Upper lobe of right lung (tissue), 1 donor: ENCODE measurements around the gene IAH1. TPM values are rescaled to one million over a fixed set of nuclear protein-coding genes. Genes with fewer than 3 reads are reported as not detected.

ENCODE experiments used
- ATAC-seq: fragments of 200-7000 bp; cut with Tn5 transposase; one replicate; pipeline ENCODE4 v1.9.1; 2020; ENCODE audit warnings: mild to moderate bottlenecking, moderate library complexity
- DNase-seq: peaks from one replicate; pipeline ENCODE4 v3.0.0-alpha.2; 2020
- H3K27ac ChIP-seq: fragments of 200-600 bp; one replicate; pipeline ENCODE4 v1.8.0; 2022
- H3K27me3 ChIP-seq: fragments of 200-600 bp; one replicate; pipeline ENCODE4 v1.8.0; 2022; ENCODE audit warnings: mild to moderate bottlenecking
- H3K36me3 ChIP-seq: fragments of 200-600 bp; one replicate; pipeline ENCODE4 v1.8.0; 2022
- H3K4me1 ChIP-seq: fragments of 200-600 bp; one replicate; pipeline ENCODE4 v1.8.0; 2022
- H3K4me3 ChIP-seq: fragments of 200-600 bp; one replicate; pipeline ENCODE4 v1.8.0; 2022; ENCODE audit warnings: mild to moderate bottlenecking
- H3K9me3 ChIP-seq: fragments of 200-600 bp; one replicate; pipeline ENCODE4 v1.8.0; 2022
- intact Hi-C: fragments of 100-400 bp; cut with DNase I; formaldehyde crosslinking; loops from one replicate; pipeline ENCODE4 v1.11.0; 2022
- total RNA-seq: library from RNA; stranded (reverse); fragmentation: NEBNext Ultra II Directional; extraction: Animal tissue kit (Norgen Biotek cat#: 25700); gene quantifications from one replicate; pipeline ENCODE4 v1.2.1, GENCODE V29; 2021
- TF ChIP-seq, protein P1 (sequence below): fragments of 200-600 bp; IDR thresholded peaks from one replicate; pipeline ENCODE4 v1.8.0; 2022; ENCODE audit warnings: antibody characterized with exemption
- donor health status: DM: no; HTN: yes; CAD: no; lungs with severe emphysema.

Gene IAH1
- total RNA-seq, 1 donor from 2014 or later = 39.0 TPM

DNA sequence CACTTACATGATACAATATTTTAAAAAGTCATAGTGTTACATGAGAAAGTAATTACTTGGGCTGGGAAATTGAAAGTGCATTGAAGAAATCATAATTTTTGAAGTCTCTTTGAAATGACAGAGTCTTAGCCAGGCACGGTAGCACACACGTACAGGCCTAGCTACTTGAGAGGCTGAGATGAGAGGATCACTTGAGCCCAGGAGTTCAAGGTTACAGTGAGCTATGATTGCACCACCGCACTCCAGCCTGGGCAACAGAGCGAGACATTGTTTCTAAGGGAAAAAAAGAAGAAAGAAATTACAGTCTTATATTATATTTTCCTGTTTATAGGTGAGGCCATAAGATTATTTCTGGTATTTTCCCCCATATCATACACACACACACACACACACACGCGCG lies 9.2 kb upstream of the IAH1 start:
- no peak overlapping the region for H3K27ac ChIP-seq
- intact Hi-C loops = no loop called here
- TF ChIP-seq, protein P1, sequence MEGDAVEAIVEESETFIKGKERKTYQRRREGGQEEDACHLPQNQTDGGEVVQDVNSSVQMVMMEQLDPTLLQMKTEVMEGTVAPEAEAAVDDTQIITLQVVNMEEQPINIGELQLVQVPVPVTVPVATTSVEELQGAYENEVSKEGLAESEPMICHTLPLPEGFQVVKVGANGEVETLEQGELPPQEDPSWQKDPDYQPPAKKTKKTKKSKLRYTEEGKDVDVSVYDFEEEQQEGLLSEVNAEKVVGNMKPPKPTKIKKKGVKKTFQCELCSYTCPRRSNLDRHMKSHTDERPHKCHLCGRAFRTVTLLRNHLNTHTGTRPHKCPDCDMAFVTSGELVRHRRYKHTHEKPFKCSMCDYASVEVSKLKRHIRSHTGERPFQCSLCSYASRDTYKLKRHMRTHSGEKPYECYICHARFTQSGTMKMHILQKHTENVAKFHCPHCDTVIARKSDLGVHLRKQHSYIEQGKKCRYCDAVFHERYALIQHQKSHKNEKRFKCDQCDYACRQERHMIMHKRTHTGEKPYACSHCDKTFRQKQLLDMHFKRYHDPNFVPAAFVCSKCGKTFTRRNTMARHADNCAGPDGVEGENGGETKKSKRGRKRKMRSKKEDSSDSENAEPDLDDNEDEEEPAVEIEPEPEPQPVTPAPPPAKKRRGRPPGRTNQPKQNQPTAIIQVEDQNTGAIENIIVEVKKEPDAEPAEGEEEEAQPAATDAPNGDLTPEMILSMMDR = no peak
- H3K9me3 ChIP-seq = no peaks in the 10 kb centered on the region
- H3K4me3 ChIP-seq = no peak overlapping the region
- H3K4me1 ChIP-seq = no peaks in the 10 kb centered on the region
- H3K36me3 ChIP-seq = peaks cover 30% of the 10 kb centered on the region
- no peaks in the 10 kb centered on the region for H3K27me3 ChIP-seq
- ATAC-seq (no peak), DNase-seq (no peak)

DNA sequence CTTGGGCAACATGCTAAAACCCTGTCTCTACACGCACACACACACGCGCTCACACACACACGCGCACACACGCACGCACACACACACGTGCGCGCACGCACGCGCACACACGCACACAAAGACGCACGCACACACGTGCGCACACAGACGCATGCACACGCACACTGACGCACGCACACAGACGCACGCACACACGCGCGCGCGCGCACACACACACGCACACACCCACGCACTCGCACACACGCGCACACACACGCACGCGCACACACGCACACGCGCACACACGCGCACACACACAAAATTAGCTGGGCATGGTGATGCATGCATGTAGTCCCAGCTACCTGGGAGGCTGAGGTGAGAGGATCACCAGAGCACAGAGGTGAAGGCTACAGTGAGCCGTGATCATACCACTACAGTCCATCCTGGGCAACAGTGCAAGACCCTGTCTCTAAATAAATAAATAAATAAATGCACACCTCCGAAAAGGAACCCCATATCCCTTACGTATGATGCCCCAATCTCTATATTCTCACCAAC lies 8.1 kb upstream of the IAH1 start:
- H3K9me3 ChIP-seq = no peaks in the 10 kb centered on the region
- H3K36me3 ChIP-seq = peaks cover 21% of the 10 kb centered on the region
- H3K4me3 ChIP-seq = no peak overlapping the region
- TF ChIP-seq, protein P1 = no peak
- intact Hi-C loops = no loop called here
- no peaks in the 10 kb centered on the region for H3K4me1 ChIP-seq
- no peak for DNase-seq
- no peaks in the 10 kb centered on the region for H3K27me3 ChIP-seq
- no peak for ATAC-seq
- no peak overlapping the region for H3K27ac ChIP-seq

DNA sequence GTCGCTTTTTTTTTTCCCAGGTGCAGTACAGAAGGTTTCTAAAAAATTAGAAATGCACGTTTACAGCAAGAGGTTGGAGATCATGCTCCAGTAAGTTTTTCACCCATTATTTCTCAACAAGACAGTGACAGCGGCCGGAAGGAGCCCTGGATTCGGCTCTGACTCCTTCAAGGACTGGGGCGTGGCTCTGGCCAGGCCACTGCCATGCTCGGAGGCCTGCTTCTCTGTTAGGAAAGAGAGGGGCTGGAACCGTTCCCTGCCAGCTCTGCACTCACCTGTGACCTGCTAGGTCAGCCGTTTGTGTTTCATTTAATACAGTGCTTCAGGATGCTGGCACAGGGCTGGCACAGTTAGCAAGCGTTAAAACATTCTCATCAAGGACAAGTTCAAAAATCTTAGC lies 6.7 kb upstream of the IAH1 start:
- Histone ChIP-seq H3K9me3 (no peaks in the 10 kb centered on the region), H3K27me3 (no peaks in the 10 kb centered on the region), H3K4me3 (no peak overlapping the region), H3K27ac (no peak overlapping the region), H3K4me1 (no peaks in the 10 kb centered on the region), H3K36me3 (peaks cover 20% of the 10 kb centered on the region)
- intact Hi-C loops = no loop called here
- ATAC-seq (peak; percentile 95), DNase-seq (peak; percentile 84)
- TF ChIP-seq, protein P1 = no peak

DNA sequence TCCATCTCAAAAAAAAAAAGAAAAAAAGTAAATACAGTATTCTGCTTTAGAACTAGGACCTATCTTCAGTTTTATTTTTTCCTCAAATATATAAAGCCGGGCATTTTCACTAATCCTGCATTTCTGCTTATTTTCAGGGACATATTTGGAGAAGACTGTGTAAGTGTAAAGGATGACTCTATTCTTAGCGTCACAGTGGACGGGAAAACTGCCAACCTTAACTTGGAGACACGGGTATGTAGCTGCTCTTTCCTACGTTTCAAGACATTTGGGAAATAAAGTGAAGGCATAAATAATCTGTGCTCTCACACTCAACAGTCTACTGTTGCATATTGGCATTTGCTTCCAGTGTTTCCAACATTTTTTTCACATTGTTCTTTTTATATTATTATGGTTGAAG lies 3.1 kb upstream of the IAH1 start:
- Histone ChIP-seq H3K4me3 (no peak overlapping the region), H3K27ac (no peak overlapping the region), H3K4me1 (peaks cover 13% of the 10 kb centered on the region), H3K36me3 (peaks cover 25% of the 10 kb centered on the region), H3K27me3 (no peaks in the 10 kb centered on the region), H3K9me3 (no peaks in the 10 kb centered on the region)
- TF ChIP-seq, protein P1 = no peak
- DNase-seq = no peak
- no peak for ATAC-seq
- intact Hi-C loops = no loop called here

DNA sequence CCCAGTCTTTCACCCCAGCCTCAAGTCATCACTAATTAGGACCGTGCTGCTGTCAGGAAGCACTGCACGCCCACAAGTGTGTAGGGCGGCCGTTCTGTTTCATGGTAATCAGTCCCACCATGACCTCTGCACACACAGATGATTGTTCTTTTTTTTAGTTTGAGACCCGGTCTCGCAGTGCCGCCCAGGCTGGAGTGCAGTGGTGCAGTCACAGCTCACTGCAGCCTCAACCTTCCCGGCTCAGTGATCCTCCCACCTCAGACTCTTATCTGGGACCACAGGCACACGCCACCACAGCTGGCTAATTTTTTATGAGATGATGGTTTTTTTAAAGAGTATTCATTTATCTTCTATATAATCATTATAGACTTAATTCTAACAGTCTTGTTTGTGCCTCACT lies 1.8 kb upstream of the IAH1 start:
- intact Hi-C loops = no loop called here
- TF ChIP-seq, protein P1 = no peak

More for the DNA sequence above, 1.8 kb upstream of the IAH1 start:
- Histone ChIP-seq H3K27ac (no peak overlapping the region), H3K9me3 (no peaks in the 10 kb centered on the region), H3K4me3 (no peak overlapping the region), H3K4me1 (peaks cover 21% of the 10 kb centered on the region), H3K27me3 (no peaks in the 10 kb centered on the region), H3K36me3 (peaks cover 31% of the 10 kb centered on the region)
- no peak for ATAC-seq
- no peak for DNase-seq
